Central memory CD8-positive, alpha-beta T cell (primary cell): Measurements from ENCODE around the gene SLC40A1.
"Not testable (repeated sequence)": the region's sequence is repeated elsewhere in the genome, so short reads cannot be mapped to it uniquely, and the experiment has no call there.

Experiments
- ATAC-seq: fragments of 150-1000 bp; cut with Tn5 transposase; replicated peaks from 2 replicates; pipeline ENCODE4 v1.10.0; 2022; ENCODE audit warnings: mild to moderate bottlenecking, moderate FRiP score, moderate number of reproducible peaks; ENCODE audit not compliant: poor library complexity, severe bottlenecking; ENCODE audit errors: extremely low read depth
- DNase-seq, 2 donors: peaks; one replicate each; pipeline ENCODE4 v3.0.0; 2021; ENCODE audit warnings: low spot score in 2 of 2
- H3K27ac Mint-ChIP-seq: one replicate; pipeline ENCODE4 v1.8.0; 2022; ENCODE audit warnings: low read depth, mild to moderate bottlenecking, moderate library complexity, mixed read lengths
- H3K27me3 Mint-ChIP-seq: one replicate; pipeline ENCODE4 v1.8.0; 2022; ENCODE audit warnings: mixed read lengths
- H3K36me3 Mint-ChIP-seq: one replicate; pipeline ENCODE4 v1.8.0; 2022; ENCODE audit warnings: mild to moderate bottlenecking, moderate library complexity, mixed read lengths; ENCODE audit not compliant: insufficient read depth
- H3K4me1 Mint-ChIP-seq: one replicate; pipeline ENCODE4 v1.8.0; 2022; ENCODE audit warnings: mixed read lengths
- H3K4me3 Mint-ChIP-seq: one replicate; pipeline ENCODE4 v1.8.0; 2022; ENCODE audit warnings: mild to moderate bottlenecking, moderate library complexity, mixed read lengths
- H3K9me3 Mint-ChIP-seq: one replicate; pipeline ENCODE4 v1.8.0; 2022; ENCODE audit warnings: mixed read lengths

The SLC40A1 gene

GRCh38 chr2:189613077-189613636 is 32.6 kb upstream of the SLC40A1 start:
- Mint-ChIP-seq H3K27me3 (no peaks in the 10 kb centered on the region), H3K9me3 (no peaks in the 10 kb centered on the region), H3K27ac (no peak overlapping the region), H3K36me3 (no peaks in the 10 kb centered on the region), H3K4me1 (no peaks in the 10 kb centered on the region), H3K4me3 (no peak overlapping the region)
- DNase-seq: no peak
- no peak for ATAC-seq

DNA sequence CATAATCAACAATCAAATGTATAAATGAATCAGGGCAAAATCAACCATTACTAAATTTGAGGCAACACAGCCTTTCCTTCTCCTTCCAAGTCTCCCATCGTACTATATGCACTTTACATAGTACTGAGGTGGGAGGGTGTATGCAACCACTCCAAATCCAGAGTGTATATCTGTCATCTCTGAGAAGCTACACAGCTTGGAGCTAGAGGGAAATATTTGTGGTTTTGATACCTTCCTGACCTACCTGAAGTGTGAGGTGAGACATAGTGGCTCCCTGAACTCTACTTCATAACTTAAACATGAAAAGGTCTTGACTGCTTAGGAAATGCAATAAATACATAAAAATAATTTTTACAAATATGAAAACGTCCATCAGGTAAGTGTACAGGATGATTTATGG is 30.1 kb upstream of the SLC40A1 start:
- ATAC-seq: no peak
- Mint-ChIP-seq H3K27ac (no peak overlapping the region), H3K36me3 (no peaks in the 10 kb centered on the region), H3K9me3 (no peaks in the 10 kb centered on the region), H3K4me1 (no peaks in the 10 kb centered on the region), H3K27me3 (no peaks in the 10 kb centered on the region), H3K4me3 (no peak overlapping the region)
- no peak for DNase-seq

- DNase-seq (no peak), ATAC-seq (no peak)
- no peaks in the 10 kb centered on the region for H3K4me1 Mint-ChIP-seq
- H3K9me3 Mint-ChIP-seq: no peaks in the 10 kb centered on the region
- no peaks in the 10 kb centered on the region for H3K36me3 Mint-ChIP-seq
- H3K4me3 Mint-ChIP-seq: no peak overlapping the region
- H3K27ac Mint-ChIP-seq: no peak overlapping the region
- H3K27me3 Mint-ChIP-seq: no peaks in the 10 kb centered on the region
These were observed 29.3 kb upstream of the SLC40A1 start for GRCh38 chr2:189609853-189610252.

DNA sequence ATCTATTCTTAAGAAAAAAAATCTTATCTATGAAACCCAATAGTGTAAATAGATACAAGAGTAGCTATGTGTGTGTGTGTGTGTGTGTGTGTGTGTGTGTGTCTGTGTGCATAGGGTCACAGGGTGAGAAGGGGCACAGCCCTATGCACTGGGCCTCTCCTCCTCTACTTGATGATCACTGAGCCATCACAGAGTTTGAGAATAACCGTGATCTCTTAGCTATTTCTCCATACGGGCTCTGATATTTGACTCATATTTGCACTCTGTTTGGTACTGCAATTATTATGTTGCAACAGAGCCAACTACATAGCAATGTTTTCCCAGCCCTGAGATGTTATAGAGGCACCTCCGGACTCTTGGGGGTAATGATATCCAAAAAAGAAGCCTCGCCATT is 28.8 kb upstream of the SLC40A1 start:
- no peak for ATAC-seq

GRCh38 chr2:189608795-189609422 is 28.3 kb upstream of the SLC40A1 start:
- H3K4me3 Mint-ChIP-seq: no peak overlapping the region
- DNase-seq: no peak
- H3K9me3 Mint-ChIP-seq: no peaks in the 10 kb centered on the region
- no peak for ATAC-seq
- H3K36me3 Mint-ChIP-seq: no peaks in the 10 kb centered on the region
- no peak overlapping the region for H3K27ac Mint-ChIP-seq
- no peaks in the 10 kb centered on the region for H3K4me1 Mint-ChIP-seq
- no peaks in the 10 kb centered on the region for H3K27me3 Mint-ChIP-seq

More for the DNA sequence above, 28.8 kb upstream of the SLC40A1 start:
- Mint-ChIP-seq H3K4me3 (no peak overlapping the region), H3K9me3 (no peaks in the 10 kb centered on the region), H3K4me1 (no peaks in the 10 kb centered on the region), H3K36me3 (no peaks in the 10 kb centered on the region), H3K27me3 (no peaks in the 10 kb centered on the region), H3K27ac (no peak overlapping the region)
- DNase-seq: no peak

DNA sequence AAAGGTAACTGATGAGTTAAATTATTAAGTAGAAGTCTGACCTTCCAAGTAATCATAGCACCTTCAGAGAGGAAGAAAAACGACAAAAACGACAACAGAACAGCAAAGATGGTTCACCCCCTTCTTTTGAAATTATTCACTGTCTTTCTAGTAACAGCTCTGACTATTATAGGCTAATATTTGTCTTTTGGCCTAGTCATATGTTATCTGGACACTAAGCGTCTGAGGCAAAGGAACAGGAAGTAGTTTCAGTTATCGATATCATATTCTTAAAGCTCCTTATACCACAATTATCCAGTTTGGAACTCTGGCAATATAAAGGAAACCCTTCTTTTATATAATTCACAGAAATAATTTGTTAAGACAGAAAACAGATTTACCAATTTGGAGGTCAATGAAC is 27.6 kb upstream of the SLC40A1 start:
- Mint-ChIP-seq H3K27ac (no peak overlapping the region), H3K4me3 (no peak overlapping the region), H3K9me3 (no peaks in the 10 kb centered on the region), H3K4me1 (no peaks in the 10 kb centered on the region), H3K36me3 (no peaks in the 10 kb centered on the region), H3K27me3 (no peaks in the 10 kb centered on the region)
- DNase-seq: no peak
- ATAC-seq: no peak

DNA sequence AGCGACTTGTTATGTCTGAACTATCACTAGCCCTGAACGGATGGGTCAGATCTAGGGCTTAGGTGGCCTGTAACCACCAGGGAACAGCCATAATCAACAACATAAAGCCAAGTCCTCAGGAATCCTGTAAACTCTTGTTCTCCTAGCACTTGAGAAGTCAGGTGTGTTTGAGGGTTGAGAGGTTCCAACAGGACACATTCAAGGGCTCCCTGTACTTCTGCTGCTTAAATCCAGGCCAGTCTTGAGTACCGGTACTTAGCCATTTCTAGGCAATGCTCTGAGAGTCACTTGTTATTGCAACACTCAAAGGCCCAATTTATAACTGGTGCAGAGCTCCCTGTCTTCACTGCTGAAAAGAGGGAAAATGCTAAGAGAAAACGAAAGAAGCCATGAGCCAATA is 21.6 kb upstream of the SLC40A1 start:
- ATAC-seq (no peak), DNase-seq (no peak)
- Mint-ChIP-seq H3K4me3 (no peak overlapping the region), H3K27me3 (no peaks in the 10 kb centered on the region), H3K36me3 (no peaks in the 10 kb centered on the region), H3K4me1 (no peaks in the 10 kb centered on the region), H3K9me3 (no peaks in the 10 kb centered on the region), H3K27ac (no peak overlapping the region)

GRCh38 chr2:189601652-189602051 is 21.1 kb upstream of the SLC40A1 start:
- not testable (repeated sequence) for H3K4me1 Mint-ChIP-seq, DNase-seq, ATAC-seq, H3K9me3 Mint-ChIP-seq, H3K27me3 Mint-ChIP-seq, H3K4me3 Mint-ChIP-seq, H3K36me3 Mint-ChIP-seq, H3K27ac Mint-ChIP-seq

- DNase-seq (no peak), ATAC-seq (no peak)
- H3K36me3 Mint-ChIP-seq: no peaks in the 10 kb centered on the region
- H3K27ac Mint-ChIP-seq: no peak overlapping the region
- H3K27me3 Mint-ChIP-seq: no peaks in the 10 kb centered on the region
- no peaks in the 10 kb centered on the region for H3K4me1 Mint-ChIP-seq
- no peaks in the 10 kb centered on the region for H3K9me3 Mint-ChIP-seq
- no peak overlapping the region for H3K4me3 Mint-ChIP-seq
These were observed 20.5 kb upstream of the SLC40A1 start for GRCh38 chr2:189601043-189601442.

GRCh38 chr2:189599245-189599644 is 18.7 kb upstream of the SLC40A1 start:
- no peaks in the 10 kb centered on the region for H3K36me3 Mint-ChIP-seq
- H3K9me3 Mint-ChIP-seq: no peaks in the 10 kb centered on the region
- no peak overlapping the region for H3K27ac Mint-ChIP-seq
- DNase-seq (no peak), ATAC-seq (no peak)
- no peak overlapping the region for H3K4me3 Mint-ChIP-seq
- no peaks in the 10 kb centered on the region for H3K27me3 Mint-ChIP-seq
- H3K4me1 Mint-ChIP-seq: no peaks in the 10 kb centered on the region

DNA sequence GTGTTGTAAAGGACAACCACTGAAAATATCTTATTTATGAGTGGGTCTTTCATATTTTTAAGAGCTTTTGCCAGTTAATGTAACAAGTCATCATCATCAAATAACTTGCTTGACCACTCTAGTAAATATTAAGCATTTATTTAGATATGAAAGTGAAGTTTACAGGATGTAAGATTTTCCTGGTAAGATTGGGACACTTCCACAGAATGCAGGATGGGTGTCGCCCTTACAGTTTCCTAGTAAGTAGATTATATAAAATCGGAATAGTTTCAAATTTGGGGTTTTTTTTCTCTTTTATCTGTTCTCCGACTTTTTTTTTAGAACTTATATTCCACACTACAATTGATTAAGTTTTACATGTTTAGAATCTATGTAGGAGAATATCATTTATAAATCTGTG is 14.8 kb upstream of the SLC40A1 start:
- no peak overlapping the region for H3K27ac Mint-ChIP-seq
- H3K4me1 Mint-ChIP-seq: peaks cover 24% of the 10 kb centered on the region
- no peaks in the 10 kb centered on the region for H3K36me3 Mint-ChIP-seq
- H3K4me3 Mint-ChIP-seq: no peak overlapping the region
- DNase-seq (no peak), ATAC-seq (no peak)
- no peaks in the 10 kb centered on the region for H3K9me3 Mint-ChIP-seq
- H3K27me3 Mint-ChIP-seq: no peaks in the 10 kb centered on the region

GRCh38 chr2:189594305-189594704 is 13.7 kb upstream of the SLC40A1 start:
- Mint-ChIP-seq H3K27ac (no peak overlapping the region), H3K4me1 (peaks cover 24% of the 10 kb centered on the region), H3K27me3 (no peaks in the 10 kb centered on the region), H3K9me3 (no peaks in the 10 kb centered on the region), H3K4me3 (no peak overlapping the region), H3K36me3 (no peaks in the 10 kb centered on the region)
- DNase-seq (no peak), ATAC-seq (no peak)

DNA sequence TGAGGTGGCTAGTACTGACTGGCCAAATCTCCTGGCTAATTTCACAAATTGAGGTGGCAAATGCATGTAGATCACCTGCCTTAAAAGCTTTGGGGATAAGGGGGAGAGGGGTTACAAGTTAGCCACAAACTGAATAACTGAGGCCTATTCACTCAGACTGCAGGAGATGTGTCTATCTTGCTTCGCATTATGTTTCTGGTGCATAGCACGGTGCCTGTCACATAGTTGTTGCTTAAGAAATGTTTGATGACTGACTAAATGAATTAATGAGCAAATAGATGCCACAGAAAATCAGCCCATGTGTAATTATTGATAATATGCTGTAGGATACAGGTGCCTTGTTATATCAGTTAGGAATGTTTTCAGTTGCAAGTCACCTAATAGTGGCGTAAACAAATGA is 12.5 kb upstream of the SLC40A1 start:
- no peak for DNase-seq
- peaks cover 1% of the 10 kb centered on the region for H3K27me3 Mint-ChIP-seq
- no peaks in the 10 kb centered on the region for H3K36me3 Mint-ChIP-seq
- no peaks in the 10 kb centered on the region for H3K9me3 Mint-ChIP-seq
- H3K27ac Mint-ChIP-seq: no peak overlapping the region
- peaks cover 24% of the 10 kb centered on the region for H3K4me1 Mint-ChIP-seq
- no peak for ATAC-seq
- no peak overlapping the region for H3K4me3 Mint-ChIP-seq
